NCI-H1930 (cell line): Measurements from ENCODE around the gene TBX5.

Experiments
- DNase-seq, 2 experiments: peaks; one replicate each; lab custom pipeline; 2025; lab: John Stamatoyannopoulos, UW

The TBX5 gene

DNA sequence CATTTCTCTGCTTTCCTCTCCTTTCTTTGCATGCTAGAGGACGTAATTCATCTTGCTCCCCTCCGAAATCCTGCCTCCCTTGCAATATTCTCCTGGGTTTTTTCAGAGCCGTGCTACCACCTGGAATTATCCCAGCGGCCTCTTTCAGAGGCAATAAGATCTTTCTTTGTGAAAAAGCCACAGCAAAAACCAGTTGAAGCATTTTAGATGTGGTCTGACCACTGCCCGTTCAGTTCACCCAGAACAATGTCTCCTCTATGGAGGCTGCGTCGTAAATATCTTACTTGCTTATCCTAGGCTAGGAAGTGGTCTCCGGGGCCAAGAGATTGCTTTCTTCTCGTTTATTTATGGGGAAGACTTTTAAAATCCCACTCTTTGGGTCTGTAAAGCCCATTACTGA lies 85.8 kb downstream of the TBX5 start:
- DNase-seq: no peak

DNA sequence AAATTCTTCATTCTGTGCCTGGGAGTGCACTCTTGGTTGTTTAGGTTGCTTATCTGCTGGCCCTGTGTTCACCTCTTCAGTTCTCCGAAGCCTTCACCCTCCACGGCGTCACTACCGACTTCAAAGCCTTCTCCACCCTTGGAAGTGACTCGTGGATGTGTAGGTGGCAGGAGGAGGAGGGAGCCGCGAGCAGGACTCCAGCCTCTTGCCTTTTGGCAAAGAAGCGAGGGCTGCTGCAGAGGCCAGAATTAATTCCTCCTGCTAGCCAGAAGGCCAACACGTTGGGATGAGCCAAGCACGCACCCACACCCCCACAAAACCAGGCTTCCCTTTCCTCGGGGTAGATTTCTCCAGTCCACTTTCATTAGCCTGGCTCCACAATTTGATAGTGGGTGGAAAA lies 86.5 kb downstream of the TBX5 start:
- DNase-seq: no peak

- no peak for DNase-seq
These were observed 87.0 kb downstream of the TBX5 start for GRCh38 chr12:114318984-114319383.

DNA sequence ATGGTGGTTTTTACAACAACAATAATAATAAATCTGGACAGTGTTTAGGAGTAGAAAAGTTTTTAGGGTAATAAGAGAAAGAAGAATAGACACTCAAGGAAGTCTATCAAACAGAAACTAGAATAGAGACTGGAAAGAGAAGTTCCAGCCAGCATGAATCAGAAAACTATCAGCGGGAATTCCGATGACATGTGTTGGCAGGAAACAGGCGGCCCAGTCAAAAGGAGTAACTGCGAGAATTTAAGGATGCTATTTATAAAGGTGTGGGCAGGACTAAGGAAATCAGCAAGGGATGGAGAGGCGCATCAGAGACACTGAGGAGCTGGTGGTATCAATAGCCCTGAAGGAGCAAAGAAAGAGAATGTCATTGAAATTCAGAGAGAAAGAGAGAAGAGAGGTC lies 89.9 kb downstream of the TBX5 start:
- no peak for DNase-seq

DNA sequence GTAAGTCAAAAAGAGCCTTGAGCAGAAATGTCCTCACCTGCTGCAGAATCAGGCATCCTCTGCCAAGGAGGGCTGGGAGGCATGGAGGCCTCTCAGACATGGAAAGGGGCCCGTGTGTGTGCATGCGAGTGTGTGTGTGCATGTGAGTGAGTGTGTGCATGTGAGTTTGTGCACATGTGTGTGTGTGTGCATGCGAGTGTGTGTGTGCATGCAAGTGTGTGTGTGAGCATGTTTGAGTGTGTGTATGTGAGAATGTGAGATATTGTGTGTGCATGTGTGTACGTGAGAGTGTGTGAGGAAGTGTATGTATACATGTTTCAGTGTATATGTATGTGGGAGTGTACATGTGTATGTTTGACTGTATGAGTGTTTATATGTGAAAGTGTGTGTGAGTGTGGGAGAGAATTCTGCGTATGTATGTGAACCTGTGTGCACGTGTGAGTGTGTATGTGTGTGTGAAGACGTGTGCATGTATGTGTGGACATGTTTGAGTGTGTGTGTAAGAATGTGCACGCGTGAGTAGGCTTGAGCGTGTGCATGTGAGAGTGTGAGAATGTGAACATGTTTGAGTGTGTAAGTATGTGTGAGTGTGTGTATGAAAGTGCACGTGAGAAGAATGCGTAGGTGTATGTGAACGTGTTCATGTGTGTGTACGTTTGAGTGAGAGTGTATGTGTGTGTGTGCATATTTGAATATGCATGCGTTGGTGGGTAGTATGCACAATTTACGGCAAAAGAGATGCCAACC lies 90.8 kb downstream of the TBX5 start:
- no peak for DNase-seq

- DNase-seq: no peak
These were observed 91.5 kb downstream of the TBX5 start for GRCh38 chr12:114314403-114314802.

DNA sequence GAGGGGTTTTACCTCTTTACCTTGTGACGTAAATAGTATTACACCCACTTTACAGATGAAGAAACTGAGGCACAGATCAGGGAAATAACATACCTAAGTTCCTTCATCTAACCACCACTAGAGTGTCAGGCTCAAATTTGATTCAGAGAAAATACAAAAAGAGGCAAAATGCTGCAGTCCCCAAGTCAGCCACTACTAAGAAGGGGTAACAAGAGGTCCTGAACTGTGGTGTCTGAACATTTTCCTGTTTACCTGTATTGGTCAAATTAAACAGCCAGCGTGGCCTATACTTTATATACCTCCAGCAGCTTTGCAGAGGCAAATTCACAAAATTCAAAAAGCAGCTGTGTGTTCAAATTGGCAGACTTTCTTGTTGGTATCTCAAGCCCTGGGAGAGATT lies 92.0 kb downstream of the TBX5 start:
- DNase-seq: no peak

DNA sequence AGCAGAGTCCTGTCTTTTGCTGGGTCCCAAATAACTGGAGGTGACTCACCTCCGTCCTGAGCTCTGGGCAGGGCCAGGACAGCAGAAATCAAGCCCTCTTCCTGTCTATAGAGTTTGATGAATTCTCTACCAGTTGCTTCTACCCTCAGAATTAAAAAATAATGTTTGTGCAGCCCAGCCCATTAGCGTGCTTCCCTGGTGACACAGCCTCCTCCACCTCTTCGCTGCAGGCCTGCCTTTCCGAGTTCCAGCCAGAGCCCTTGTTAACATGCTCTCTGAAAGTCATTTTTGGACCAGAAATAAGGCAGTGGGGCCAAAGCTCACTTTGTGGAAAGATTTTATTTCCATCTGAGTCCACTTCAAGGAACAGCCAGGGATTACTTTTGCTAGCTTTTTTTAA lies 94.0 kb downstream of the TBX5 start:
- DNase-seq: no peak

- no peak for DNase-seq
These were observed 99.3 kb downstream of the TBX5 start for GRCh38 chr12:114306646-114307045.

GRCh38 chr12:114305446-114305845 lies 100.5 kb downstream of the TBX5 start:
- DNase-seq: no peak
